GF-D8 (cell line): Measurements from ENCODE around the gene ULBP2.
"Not testable (repeated sequence)": the region's sequence is repeated elsewhere in the genome, so short reads cannot be mapped to it uniquely, and the experiment has no call there.

Experiments
- DNase-seq: peaks from one replicate; lab custom pipeline; 2025; lab: John Stamatoyannopoulos, UW

The ULBP2 gene

GRCh38 chr6:149951626-149952025 lies 9.8 kb downstream of the ULBP2 start:
- DNase-seq = no peak

DNA sequence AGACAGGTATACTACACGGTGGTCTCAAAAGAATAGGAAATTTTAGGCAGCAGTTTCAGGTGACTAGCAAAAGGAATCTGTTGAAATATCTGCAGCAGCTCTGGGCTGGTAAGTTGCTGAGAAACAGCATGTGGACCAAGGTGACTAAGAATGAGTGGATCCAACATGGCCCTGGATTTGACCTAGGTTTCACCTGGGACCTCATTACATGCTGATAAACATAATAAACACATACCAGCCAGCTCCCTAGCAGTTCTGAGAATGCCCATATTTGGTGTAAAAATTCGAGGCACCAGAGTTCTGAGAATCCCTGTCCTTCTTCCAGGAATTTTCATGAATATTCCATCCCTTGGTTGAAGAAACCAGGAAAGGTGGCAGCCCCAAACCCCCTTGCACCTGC lies 11.6 kb downstream of the ULBP2 start:
- DNase-seq = not testable (repeated sequence)

DNA sequence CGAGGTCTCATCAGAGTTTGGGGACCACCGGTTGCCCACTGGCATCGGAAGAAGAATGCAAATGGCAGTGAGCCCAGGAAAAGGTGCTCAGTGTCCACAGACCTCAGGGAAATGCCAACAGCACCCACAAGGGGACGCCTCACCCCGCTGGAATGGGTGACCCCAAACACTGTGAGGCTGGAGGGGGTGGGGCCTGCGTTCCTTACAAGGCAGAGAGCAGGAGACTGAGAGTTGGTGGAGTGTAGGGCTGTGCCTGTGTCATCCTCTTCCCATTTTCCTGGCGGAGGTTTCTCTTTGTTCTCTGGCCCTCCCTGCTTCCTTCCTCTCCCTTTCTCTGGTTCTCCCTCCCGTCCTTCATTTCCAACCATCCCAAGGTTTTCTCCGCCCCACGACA lies 12.1 kb downstream of the ULBP2 start:
- DNase-seq = not testable (repeated sequence)

GRCh38 chr6:149954328-149954983 lies 12.6 kb downstream of the ULBP2 start:
- DNase-seq = not testable (repeated sequence)

DNA sequence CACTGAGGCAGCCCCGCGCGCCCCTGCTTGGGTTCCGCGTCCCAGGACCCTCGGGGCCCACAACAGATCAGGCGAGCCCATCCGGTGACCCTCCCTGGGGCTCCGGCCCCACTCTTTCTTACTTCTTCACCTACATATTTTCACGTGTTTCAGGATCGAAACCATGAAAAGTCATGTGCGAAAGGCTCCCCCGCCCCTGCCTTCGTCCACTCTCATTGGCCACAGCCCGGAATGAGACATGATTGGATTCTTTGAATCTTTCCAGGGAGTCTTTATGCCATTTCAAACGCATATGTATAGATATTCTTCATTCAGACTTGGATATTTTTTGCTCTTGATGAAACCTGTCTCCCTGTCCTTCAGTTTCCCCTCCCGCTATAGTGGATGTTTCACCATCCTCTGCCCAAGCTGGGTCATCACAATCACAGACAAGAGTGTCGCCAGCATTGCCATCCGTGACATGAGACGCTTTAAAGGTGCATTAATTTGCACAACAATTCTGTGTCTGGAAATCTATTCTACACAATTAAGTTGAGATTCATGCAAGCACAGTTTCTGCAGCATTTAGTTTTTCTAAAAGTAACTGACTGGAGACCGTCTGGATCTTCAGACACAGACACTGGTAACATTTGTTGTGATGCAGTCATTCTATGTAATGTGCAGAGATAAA lies 13.3 kb downstream of the ULBP2 start:
- not testable (repeated sequence) for DNase-seq

DNA sequence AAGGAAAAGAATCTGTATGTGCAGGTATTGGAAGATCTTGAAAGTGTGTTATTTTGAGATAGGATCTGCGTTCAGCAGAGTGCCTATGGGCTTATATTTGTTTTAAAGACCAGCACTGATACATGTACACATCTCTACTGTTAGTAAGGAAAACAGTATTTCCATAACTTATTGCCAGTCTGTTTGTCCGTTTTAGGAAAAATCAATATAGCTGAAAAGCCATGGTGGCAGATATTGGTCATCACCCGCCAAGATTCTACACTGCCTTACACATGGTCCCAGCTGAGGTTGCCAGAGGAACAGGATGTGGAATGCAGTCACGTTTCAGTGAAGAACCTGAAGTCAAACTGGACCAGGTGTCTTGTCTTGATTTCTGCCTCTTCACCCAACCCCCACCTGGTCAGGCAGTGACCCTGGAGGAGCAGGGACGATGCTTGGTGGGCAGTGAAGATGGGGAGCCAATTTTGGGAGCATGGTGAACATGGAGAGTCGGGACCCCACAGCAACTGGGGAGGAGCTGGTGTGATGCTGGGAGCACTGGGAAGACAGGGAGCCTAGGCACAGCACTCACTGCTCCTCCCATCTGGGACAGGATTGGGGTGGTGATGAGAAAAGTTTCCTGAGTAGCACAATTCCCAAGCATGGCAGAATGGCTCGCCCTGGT lies 14.0 kb downstream of the ULBP2 start:
- not testable (repeated sequence) for DNase-seq

- DNase-seq = not testable (repeated sequence)
Observed at GRCh38 chr6:149958124-149958523, 16.3 kb downstream of the ULBP2 start.

GRCh38 chr6:149959806-149960205 lies 18.0 kb downstream of the ULBP2 start:
- not testable (repeated sequence) for DNase-seq

DNA sequence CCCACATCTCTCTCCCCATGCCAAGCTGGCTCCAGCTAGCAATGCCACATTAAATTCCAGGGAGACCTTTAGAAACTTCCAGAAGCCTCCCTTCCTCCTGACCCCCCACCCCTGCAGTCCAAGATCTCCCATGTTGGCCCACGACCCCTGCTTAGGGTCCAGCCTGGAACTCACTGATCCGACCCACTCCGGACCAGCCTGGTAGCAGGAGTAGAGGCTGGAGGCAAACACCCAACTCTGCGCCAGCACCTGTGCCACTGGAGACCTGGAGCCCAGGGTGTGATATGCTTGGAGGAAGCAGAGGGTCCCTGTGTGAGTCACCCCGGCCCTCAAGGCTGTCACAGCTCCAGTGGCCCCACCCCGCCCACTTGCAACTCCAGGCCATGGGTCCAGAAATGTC lies 18.7 kb downstream of the ULBP2 start:
- DNase-seq = no peak

DNA sequence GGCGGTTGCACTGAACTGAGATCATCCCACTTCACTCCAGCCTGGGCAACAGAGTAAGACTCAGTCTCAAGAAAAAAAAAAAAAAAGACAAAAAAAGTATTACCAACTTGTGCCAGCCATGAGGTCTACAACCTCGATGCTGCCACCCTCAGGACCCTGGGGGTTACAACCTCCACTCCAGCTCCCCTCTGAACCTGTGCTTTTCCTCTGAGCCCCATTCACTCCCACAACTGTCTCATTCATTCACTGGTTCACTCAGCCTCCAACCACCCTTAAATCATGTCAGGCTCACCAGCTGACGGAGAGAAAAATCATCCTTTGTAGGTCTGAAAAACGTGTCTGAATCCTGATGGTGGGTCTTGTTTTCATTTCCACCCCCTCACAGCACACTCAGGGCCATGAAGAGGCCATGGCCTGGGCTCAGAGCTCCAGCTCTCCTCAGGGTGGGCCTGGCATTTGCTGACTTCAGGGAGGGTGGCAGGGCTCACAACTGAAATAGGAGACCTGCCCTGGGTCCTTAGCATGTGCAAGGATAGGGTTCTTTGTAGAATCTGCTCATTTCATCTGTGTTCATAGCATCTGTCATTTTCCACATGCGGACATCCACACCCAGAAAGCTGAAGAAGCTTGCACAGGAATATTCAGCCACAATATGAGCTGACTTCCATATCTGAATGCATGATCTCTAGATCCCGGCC lies 20.1 kb downstream of the ULBP2 start:
- no peak for DNase-seq

DNA sequence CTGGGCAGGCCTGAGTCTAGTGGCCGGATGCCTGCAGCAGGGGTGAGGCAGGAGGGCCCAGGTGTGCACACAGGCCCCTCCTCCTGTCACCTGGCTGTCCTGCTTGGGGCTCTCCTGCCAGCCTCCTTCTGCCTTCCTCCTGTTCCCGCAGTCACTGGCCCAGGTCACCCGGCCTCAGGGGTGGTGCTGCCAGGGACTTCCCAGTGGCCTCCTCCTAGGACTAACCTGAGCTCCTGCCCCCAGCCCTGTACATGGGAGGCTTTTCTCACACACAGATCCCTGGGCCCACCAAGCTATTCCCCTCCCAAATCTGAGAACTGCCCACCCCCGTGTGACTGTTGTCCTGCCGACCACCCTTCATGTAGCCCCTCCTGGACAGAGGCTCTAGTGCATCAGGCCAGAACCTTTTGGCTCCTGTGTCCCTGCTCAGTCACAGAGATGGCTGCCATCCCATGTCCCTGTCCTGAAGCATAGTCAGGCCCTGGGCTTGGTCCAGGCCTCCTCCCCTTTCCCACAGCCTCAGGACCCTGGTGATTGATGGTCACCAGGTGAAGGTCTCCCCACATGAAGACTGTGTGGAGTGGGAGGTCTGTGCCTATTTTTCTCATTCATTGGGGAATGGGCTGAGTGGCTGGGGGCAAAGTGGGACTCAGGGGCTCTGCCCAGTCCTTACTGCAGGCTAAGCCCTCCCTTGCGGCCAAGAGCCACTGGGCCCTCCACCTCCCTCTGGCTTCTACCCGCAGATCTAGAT lies 20.8 kb downstream of the ULBP2 start:
- no peak for DNase-seq

DNA sequence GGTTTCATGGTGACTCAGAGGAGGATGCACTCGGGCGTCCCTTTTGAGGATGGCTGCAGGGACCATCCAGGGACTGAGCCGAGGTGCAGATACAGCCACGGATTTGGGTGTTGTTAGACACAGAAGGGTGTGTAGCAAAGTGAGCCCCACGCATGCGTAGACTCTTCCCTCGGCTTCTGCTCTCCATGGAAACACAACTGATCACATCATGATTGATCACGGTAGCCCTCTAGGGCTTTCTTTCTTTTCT lies 21.3 kb downstream of the ULBP2 start:
- no peak for DNase-seq

- DNase-seq = peak; percentile 1
Observed at GRCh38 chr6:149963462-149964307, 21.9 kb downstream of the ULBP2 start, which contains the start of gene ULBP1. Gene ULBP1, plus strand, starts transcription at chr6:149963943. Its CDS starts 107 bp downstream, at chr6:149964050.

- DNase-seq = no peak
Observed at GRCh38 chr6:149964308-149965193, 22.7 kb downstream of the ULBP2 start.

GRCh38 chr6:149965194-149966020 lies 23.6 kb downstream of the ULBP2 start:
- DNase-seq = no peak

DNA sequence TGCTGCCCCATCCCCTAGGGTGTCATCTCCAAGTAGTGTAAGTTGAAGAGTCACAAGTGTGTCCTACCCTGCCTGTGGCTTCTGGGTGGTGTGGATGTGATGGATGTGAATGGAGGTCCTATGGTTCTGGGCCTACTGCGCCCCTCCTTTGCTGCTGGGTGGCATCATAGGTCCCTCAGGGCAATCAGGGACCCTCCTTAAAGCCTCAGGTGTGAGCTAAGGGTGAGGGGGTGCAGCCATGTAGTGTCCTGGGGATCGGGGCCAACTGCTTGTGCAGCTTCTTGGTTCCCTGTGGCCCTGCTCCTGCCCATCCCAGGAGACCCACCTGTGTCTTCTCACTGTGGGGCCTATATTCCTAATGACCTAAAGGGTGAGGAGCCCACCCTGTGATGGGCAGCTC lies 24.5 kb downstream of the ULBP2 start:
- not testable (repeated sequence) for DNase-seq

DNA sequence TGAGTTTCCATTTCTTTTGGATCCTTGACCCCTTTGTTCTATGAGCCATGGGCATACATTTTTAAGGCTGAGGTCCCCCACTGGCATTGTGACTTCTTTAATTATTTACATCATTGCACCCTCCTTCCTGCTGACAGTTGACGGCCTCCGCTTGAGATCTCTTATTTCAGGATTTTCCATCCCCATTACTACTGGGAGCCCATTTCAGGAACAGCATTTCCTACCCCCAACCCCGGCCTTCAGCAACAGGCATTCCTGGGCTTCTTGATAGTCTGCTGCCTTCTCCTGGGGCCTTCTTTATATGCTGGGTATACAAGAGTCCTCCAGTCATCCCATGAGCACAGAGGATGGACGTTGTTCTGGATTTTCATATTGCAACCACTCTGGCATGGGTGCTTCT lies 25.8 kb downstream of the ULBP2 start:
- DNase-seq = no peak

DNA sequence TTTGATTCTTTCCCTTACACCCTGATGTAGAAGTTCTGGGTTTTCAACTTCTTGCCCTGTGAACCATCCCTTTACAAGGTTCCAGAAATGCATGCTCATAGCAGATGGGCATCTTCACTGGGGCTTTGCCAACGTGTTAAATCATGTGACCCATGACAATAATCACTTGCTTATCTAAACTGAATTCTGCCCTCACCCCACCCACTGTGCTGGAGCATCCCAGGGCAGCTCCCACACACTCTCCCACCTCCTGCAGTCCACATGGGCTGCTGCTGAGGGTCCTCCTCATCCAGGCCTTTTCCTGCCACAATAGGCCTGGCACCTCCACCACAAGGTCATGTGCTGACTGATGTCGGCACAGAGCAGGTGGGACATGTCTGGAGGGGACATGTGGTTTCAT lies 26.2 kb downstream of the ULBP2 start:
- DNase-seq = not testable (repeated sequence)

- DNase-seq = not testable (repeated sequence)
Observed at GRCh38 chr6:149968909-149969308, 27.1 kb downstream of the ULBP2 start.
